Medulla oblongata (tissue), 1 donor: Measurements from ENCODE around the gene PTPRN2.
"Not testable (repeated sequence)": the region's sequence is repeated elsewhere in the genome, so short reads cannot be mapped to it uniquely, and the experiment has no call there.

Experiments used
- DNase-seq: peaks from one replicate; pipeline ENCODE4 v3.0.0-alpha.2; 2015; ENCODE audit errors: extremely low spot score

PTPRN2 gene

DNA sequence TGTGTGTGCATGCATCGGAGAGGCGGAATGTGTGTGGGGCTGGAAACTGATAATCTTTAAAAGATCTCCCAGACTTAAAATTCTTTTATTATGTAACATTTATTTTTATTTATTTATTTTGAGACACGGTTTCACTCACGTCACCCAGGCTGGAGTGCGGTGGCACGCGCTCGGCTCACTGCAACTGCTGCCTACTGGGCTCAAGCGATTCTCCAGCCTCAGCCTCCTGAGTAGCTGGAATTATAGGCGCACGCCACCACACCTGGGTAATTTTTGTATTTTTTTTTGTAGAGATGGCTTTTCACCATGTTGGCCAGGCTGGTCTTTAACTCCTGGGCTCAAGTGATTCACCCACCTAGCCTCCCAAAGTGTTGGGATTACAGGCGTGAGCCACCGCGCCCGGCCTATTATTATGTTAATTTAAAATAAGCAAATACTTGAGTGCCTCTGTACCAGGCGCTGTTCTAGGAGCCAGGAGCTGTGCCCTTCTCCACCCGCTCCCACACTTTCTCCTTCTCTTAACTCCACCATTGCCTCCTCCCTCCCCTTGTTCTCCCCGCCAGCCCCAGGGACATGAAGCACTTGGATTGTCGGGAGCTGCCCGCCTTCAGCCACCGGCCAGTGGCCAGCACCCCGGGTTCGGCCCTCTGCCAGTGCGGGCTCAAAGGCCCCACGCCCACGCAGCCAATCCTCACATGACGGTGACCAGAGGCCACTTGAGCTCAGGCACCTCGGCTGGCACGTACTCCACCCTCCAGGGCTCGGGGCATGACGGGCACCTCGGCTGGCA lies 1087.3 kb downstream of the PTPRN2 start:
- DNase-seq: no peak

DNA sequence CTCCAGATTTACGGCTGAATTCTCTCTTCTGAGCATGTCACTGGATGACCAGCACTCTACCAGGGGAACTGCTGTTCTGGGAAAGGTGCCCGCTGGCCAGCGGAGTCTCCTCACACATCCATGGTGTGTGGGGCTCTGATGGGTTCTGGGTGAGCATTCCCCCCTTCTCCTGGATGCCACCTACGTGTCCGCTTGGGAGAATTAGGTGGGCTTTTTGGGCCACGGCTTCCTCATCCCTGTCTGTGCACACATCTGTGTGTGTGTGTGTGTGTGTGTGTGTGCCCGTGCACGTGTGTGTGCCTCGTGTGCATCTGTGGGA lies 1087.8 kb downstream of the PTPRN2 start:
- no peak for DNase-seq

DNA sequence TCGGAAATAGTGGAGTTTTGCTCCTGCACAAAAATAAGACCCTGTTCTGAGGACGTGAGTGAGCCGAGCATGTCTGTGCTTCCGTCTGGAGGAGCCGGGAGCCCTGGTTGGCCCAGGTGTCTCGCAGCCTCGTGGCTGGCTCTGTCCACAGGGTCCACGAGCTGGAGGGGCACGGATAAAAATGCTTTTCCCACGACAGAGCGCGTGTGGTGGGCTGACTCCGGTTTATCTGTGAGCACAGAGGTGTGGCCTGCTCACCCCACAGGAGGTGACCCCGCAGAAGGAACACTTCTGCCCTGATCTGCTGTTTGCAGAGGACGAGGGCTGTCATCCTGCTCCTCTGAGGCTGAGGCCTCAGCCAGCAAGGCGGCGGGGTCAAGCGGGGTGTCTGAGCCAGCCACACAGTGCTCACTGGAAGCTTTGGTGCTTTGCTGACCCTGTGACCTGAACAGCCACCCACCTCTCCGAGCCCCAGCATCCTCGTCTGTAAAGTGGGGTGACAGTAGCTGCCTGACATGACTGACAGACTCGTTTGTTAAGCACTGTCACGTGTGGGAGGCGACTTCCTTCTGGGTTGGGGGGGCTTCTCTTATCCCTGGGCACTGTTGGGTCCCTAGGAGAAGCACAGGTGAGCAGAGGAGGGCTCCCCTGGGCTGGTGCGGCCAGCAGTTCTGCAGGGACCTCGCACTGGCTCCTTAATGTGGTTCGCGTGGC lies 1088.3 kb downstream of the PTPRN2 start:
- DNase-seq: no peak

GRCh38 chr7:157498657-157499056 lies 1089.0 kb downstream of the PTPRN2 start:
- DNase-seq: no peak

DNA sequence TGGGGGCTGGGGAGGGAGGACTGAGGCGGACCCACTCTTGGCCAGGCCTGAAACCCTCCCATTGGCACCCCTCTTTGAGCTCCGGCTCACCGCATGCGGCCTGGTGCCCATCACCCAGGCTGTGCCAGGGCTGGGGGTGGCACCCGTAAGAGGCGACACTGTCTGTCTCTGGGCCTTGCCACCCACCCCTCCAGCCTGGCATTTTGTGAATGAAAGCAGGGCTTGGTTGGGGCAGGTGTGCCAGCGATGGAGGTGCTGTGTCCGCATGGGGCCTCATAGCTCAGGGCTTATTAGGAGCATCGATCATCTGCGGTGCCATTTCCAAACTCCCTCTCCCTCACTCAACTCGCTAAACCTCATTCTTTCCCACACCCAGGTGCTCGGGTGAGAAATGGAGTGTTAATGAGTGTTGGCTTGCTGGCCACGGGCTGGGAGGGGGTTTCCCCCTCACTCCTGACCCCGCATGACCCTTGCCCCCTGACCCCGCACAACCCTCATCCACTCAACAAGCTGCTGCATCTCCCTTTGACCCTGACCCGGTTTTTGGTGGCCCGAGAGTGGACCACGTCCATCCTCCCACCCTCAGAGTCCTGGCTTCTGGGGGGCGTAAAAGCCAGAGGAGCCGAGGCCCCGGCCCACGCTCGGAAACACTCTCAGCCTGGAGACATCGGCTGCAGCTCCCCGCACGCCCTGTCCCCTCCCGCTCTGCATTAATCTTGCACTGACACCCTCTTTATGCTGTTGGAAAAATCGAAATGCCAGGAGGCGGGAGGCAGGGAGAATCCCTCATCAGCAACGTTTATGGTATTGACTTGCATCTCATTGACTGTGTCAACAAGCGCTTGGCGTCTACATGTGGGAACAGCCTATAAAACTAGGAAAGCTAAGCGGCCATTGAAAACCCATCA lies 1089.6 kb downstream of the PTPRN2 start:
- no peak for DNase-seq

- DNase-seq: no peak
Observed at GRCh38 chr7:157497367-157497743, 1090.3 kb downstream of the PTPRN2 start.

DNA sequence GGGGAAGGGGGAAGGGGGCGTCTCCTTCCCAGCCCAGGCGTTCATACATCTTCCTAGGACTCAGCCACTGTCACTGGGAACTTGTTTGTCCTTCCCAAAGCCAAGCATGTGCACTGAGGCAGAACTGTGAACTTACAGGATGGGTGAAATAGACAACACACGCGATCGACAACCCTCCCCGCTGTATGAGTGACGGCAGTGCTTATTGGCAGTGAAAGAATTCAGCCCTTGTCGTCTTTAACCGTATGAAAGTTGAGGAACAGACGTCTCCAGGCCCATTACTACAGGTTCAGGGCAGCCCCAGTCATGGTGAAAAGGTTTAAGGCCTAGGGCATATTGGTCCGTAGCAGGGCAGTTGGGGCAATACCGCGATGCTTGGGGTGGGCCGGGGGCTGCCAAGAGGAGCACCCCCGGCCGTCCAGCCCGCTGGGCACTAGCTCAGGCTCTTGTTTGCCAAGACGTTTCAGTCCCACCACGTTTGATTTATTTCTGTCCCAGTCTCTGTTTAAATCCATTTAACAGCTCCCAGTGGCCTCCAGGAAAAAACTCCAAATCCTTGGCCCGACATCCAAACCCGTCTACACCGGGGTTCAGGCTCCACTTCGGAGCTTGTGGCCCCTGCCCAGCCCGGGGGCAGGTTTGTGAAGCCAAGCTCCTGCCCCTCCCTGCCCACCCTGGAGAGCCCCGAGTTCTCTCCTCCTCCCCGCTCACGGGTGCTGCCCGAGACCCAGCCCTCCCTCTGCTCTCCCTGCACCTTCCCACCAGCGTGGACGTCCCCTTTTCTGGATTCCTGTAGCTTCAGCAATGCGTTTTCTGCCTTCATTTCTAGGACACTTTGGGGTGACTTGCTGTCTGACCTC lies 1091.0 kb downstream of the PTPRN2 start:
- no peak for DNase-seq

GRCh38 chr7:157495594-157495993 lies 1092.0 kb downstream of the PTPRN2 start:
- DNase-seq: no peak

- DNase-seq: no peak
Observed at GRCh38 chr7:157495177-157495553, 1092.5 kb downstream of the PTPRN2 start.

- DNase-seq: no peak
Observed at GRCh38 chr7:157494506-157495176, 1093.0 kb downstream of the PTPRN2 start.

DNA sequence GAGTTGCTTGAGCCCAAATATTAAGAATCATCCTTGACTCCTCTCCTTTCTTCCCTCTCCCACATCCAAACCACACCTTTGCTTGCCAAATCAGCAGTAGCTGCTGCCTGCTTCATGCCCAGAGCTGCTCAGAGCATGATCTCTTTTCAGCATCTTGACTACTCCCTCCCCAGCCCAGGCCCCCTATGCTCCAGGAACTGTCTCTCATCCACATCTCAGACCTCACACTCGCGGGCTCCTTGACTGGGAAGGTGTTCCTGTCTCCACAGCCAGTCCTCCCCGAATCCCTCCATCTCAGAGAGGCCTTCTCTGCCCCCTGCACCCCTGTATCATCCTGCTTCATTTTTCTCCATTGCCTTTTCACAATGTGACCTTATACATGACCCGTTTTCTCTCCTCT lies 1093.8 kb downstream of the PTPRN2 start:
- DNase-seq: no peak

DNA sequence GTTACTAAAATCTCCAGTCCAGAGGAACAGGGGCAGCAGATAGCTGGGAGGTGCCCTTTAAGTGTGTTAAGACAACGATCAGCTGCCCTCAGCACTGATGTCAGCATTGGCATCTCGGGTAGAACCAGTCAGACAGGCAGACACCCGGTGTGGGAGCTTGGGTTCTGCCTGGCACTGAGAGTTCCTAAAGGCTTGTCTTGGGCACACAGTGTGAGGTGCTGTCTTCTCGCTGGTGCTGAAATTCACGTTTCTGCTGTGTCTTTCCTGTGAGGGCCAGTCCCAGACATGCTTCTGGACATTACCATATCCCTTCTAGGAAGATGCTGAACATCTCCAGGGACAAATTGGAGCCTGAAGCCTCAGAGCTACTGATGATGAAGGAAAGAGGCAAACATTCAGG lies 1094.6 kb downstream of the PTPRN2 start:
- DNase-seq: no peak

GRCh38 chr7:157490465-157490912 lies 1097.1 kb downstream of the PTPRN2 start:
- peak; percentile 51 for DNase-seq

- DNase-seq: not testable (repeated sequence)
Observed at GRCh38 chr7:157489870-157490269, 1097.8 kb downstream of the PTPRN2 start.
